Neural cell (in vitro differentiated cells): ENCODE data around the gene FGFBP3. TPM values are rescaled to one million over a fixed set of nuclear protein-coding genes. Genes with fewer than 3 reads are reported as not detected.

ENCODE experiments used
- H2AFZ ChIP-seq: fragments of 200-600, 300-800 bp; sonication (generic), shearing (Covaris generic); 2 replicates; pipeline ENCODE4 v1.6.0; 2014; ENCODE audit warnings: low read depth, mild to moderate bottlenecking, antibody characterized with exemption, low read length, moderate library complexity
- H3F3A ChIP-seq: fragments of 200-600 bp; shearing (Covaris generic); 2 replicates; pipeline ENCODE4 v1.6.1; 2016; ENCODE audit warnings: mild to moderate bottlenecking, moderate library complexity, mixed read lengths, antibody characterized with exemption, low read length; ENCODE audit not compliant: insufficient read depth, poor library complexity, severe bottlenecking
- H3K27ac ChIP-seq: fragments of 200-600, 300-800 bp; sonication (generic), shearing (Covaris generic); 2 replicates; pipeline ENCODE4 v1.5.1; 2014; ENCODE audit warnings: mild to moderate bottlenecking, low read length, moderate library complexity
- H3K27me3 ChIP-seq: fragments of 300-800, 200-600 bp; sonication (generic), shearing (Covaris generic); 2 replicates; pipeline ENCODE4 v1.6.0; 2014; ENCODE audit warnings: mild to moderate bottlenecking, low read depth, low read length, moderate library complexity; ENCODE audit not compliant: insufficient read depth
- H3K36me3 ChIP-seq: fragments of 300-800, 200-600 bp; sonication (generic), shearing (Covaris generic); 2 replicates; pipeline ENCODE4 v1.5.1; 2014; ENCODE audit warnings: mild to moderate bottlenecking, antibody characterized with exemption, low read length, moderate library complexity; ENCODE audit not compliant: insufficient read depth
- H3K4me2 ChIP-seq: fragments of 300-800, 200-600 bp; sonication (generic), shearing (Covaris generic); 2 replicates; pipeline ENCODE4 v1.6.0; 2014; ENCODE audit warnings: mild to moderate bottlenecking, low read length
- H3K4me3 ChIP-seq: fragments of 300-800, 200-600 bp; sonication (generic), shearing (Covaris generic); 2 replicates; pipeline ENCODE4 v1.5.1; 2014; ENCODE audit warnings: mild to moderate bottlenecking, low read length, moderate library complexity
- H3K79me2 ChIP-seq: fragments of 200-600 bp; shearing (Covaris generic); replicated peaks from 2 replicates; pipeline ENCODE4 v1.6.0; 2014; ENCODE audit warnings: mild to moderate bottlenecking, low read length, moderate library complexity; ENCODE audit not compliant: insufficient read depth
- H3K9ac ChIP-seq: fragments of 300-800, 200-600 bp; sonication (generic), shearing (Covaris generic); 2 replicates; pipeline ENCODE4 v1.6.1; 2016; ENCODE audit warnings: mild to moderate bottlenecking, low read length, mixed read lengths
- H3K9me2 ChIP-seq: fragments of 200-600 bp; shearing (Covaris generic); 2 replicates; pipeline ENCODE4 v1.6.1; 2016; ENCODE audit warnings: mild to moderate bottlenecking, low read length, mixed read lengths; ENCODE audit not compliant: insufficient read depth
- H3K9me3 ChIP-seq: fragments of 200-600, 300-800 bp; sonication (generic), shearing (Covaris generic); 2 replicates; pipeline ENCODE4 v1.6.1; 2016; ENCODE audit warnings: mild to moderate bottlenecking, mixed run types, low read length, moderate library complexity, mixed read lengths
- H4K20me1 ChIP-seq: fragments of 200-600 bp; shearing (Covaris generic); 2 replicates; pipeline ENCODE4 v1.6.1; 2016; ENCODE audit warnings: mild to moderate bottlenecking, mixed run types; ENCODE audit not compliant: insufficient read depth
- CTCF ChIP-seq: fragments of 450-650 bp; IDR thresholded peaks from 2 replicates; pipeline ENCODE4 v1.5.1; 2014; ENCODE audit warnings: antibody characterized with exemption, mild to moderate bottlenecking, moderate library complexity; ENCODE audit not compliant: poor library complexity, severe bottlenecking
- EP300 ChIP-seq: fragments of 450-650 bp; conservative IDR thresholded peaks from 2 replicates; pipeline ENCODE4 v1.6.1; 2014; ENCODE audit warnings: antibody characterized with exemption, mild to moderate bottlenecking, moderate library complexity; ENCODE audit not compliant: poor library complexity, severe bottlenecking
- RAD21 ChIP-seq: fragments of 450-650 bp; conservative IDR thresholded peaks from 2 replicates; pipeline ENCODE4 v1.6.1; 2014; ENCODE audit warnings: antibody characterized with exemption, mild to moderate bottlenecking, moderate library complexity
- SMC3 ChIP-seq: fragments of 450-650 bp; conservative IDR thresholded peaks from 2 replicates; pipeline ENCODE4 v1.6.1; 2014; ENCODE audit warnings: antibody characterized with exemption, mild to moderate bottlenecking, moderate library complexity; ENCODE audit not compliant: poor library complexity
- polyA plus RNA-seq: library from polyadenylated mRNA; depleted of rRNA; stranded (reverse); fragments of >200 nt; gene quantifications from 2 replicates; pipeline ENCODE4 v1.2.3, GENCODE V29; 2014
- small RNA-seq, 3 experiments: library from RNA; depleted of rRNA; stranded (forward); fragments of <200 nt; gene quantifications; one replicate each; pipeline ENCODE3, GENCODE V24; 2012

FGFBP3 gene
- polyA plus RNA-seq, 1 donor from 2014 or later = 39.5 TPM

DNA sequence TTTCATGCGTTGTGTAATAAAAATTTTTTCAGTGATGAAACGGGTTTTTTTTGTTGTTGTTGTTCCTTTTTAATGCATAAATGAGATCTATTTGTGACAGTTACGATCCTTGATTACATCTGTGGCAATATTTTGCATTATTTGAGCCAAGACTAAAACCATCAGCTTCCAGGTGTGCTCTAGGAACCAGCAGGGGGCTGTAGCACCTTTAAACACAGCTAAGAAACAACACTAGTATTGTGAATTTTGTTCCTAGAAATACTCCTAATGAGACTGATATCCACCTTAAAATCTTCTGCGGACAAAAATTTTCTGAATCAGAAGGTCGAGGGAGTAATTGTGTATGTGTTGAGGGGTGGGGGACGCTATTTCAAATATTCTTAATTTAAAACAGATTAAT, 52.6 kb downstream of the FGFBP3 start:
- no peak overlapping the region for H2AFZ ChIP-seq
- no peaks in the 10 kb centered on the region for H3K79me2 ChIP-seq
- H3K9me3 ChIP-seq = no peaks in the 10 kb centered on the region
- no peaks in the 10 kb centered on the region for H3F3A ChIP-seq
- H3K4me2 ChIP-seq = no peak overlapping the region
- no peaks in the 10 kb centered on the region for H4K20me1 ChIP-seq
- TF ChIP-seq EP300 (no peak), RAD21 (peak; percentile 65), SMC3 (peak; percentile 74), CTCF (peak; percentile 66)
- H3K9ac ChIP-seq = no peak overlapping the region
- H3K36me3 ChIP-seq = peaks cover 4% of the 10 kb centered on the region
- no peaks in the 10 kb centered on the region for H3K9me2 ChIP-seq
- H3K4me3 ChIP-seq = no peak overlapping the region
- H3K27ac ChIP-seq = no peak overlapping the region
- H3K27me3 ChIP-seq = no peaks in the 10 kb centered on the region

Small RNA genes within 50 kb of the gene (small RNA-seq; reads per million reads assigned to genes)
- 0 reads per million in 3 experiments for gene AL359198.2

Other genes starting within 250 kb of the FGFBP3 start
- 28.0 and 30.4 TPM in 2 replicates for gene TNKS2, start 111.1 kb downstream of the FGFBP3 start, polyA plus RNA-seq
- 64.3 and 69.4 TPM in 2 replicates for gene BTAF1, start 14.3 kb upstream of the FGFBP3 start, polyA plus RNA-seq